Activated CD4-positive, CD25-positive, alpha-beta regulatory T cell treated with anti-CD3 and anti-CD28 coated beads, Interleukin-2, amount 50 U/mL, for 24 hours (primary cell): Measurements from ENCODE around the gene GH2.
"Not testable (repeated sequence)": the region's sequence is repeated elsewhere in the genome, so short reads cannot be mapped to it uniquely, and the experiment has no call there.

ENCODE experiments used
- ATAC-seq, 2 donors: fragments of 150-1000 bp; cut with Tn5 transposase; one replicate each; pipeline ENCODE4 v1.10.0; 2021; ENCODE audit warnings: mild to moderate bottlenecking in 1 of 2, moderate library complexity in 1 of 2

Gene GH2

DNA sequence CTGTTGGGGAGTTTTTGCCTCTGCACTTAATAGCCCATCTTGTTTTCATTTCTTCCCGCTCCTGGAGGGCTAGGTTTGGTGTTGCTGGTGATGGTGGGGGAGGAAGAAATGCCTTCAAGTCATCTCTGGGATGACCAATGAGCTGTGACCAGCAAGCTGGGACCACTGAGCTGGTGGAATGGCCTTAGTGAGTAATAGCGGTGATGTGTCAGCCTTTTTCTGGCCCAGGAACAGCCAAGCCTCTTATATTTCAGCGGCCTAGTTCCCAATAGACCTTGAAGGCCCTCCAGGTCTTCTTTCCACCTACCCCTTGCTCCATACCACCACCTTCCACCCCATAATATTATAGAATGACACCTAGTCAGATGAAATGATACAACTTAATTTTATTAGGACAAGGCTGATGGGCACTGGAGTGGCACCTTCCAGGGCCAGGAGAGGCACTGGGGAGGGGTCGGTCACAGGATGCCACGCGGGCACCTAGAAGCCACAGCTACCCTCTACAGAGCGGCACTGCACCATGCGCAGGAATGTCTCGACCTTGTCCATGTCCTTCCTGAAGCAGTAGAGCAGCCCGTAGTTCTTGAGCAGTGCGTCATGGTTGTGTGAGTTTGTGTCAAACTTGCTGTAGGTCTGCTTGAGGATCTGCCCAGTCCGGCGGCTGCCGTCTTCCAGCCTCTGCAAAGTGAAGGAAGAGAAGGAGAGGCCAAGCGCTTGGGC is 9.9 kb downstream of the GH2 start:
- not testable (repeated sequence) for ATAC-seq

DNA sequence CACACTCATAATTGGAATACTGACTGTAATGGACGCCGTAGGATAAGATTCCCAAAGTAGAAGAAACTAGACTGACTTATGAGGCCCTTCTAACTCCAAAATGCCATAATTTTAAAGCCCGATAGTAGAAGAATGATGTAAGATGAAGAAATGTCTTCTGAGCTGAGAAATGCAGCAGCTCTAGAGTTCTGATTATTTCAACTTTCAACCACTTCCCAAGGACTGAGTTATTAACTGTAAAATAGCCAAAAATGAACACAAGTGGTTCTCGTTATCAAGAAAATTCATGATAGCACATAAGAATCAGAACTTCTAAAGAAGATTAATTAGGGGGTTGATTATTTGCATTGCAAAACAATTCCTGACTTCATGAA is 11.5 kb downstream of the GH2 start:
- ATAC-seq: not testable (repeated sequence)

DNA sequence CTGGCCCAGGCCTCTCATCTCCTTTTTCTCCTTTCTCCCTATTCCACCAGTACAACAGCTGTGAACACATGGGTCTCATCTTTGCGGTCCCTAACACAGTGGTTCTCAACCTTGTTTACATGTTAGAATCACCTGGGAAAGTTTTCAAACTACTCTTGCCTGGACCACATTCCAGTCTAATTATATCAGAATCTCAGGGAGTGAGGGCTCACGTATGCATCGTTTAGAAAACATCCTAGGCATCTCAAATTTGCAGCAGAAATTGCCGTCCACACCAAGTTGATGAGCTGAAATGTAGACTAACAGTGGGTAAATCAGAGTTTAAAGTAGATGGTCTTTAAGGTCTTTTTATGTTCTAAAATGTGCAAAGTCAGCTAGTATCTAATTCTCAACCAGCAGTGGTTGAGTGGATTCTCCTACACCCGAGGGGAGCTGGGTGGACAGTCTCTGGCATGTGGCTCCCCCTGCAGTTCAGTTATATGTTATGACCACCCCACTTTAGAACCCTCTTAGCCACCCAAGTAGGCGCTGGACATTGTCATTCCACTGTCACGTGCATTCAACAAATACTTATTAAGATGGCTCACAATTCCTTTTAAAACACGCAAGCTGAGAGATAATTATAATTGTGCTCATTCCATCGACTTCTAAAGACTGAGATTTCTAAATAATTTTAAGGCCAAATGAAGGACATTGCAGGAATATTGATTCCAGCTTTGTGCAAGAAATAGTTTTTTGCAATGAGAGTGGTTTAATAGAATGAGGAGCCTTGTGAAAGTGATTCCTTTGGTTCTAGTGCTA is 12.1 kb downstream of the GH2 start:
- not testable (repeated sequence) for ATAC-seq

DNA sequence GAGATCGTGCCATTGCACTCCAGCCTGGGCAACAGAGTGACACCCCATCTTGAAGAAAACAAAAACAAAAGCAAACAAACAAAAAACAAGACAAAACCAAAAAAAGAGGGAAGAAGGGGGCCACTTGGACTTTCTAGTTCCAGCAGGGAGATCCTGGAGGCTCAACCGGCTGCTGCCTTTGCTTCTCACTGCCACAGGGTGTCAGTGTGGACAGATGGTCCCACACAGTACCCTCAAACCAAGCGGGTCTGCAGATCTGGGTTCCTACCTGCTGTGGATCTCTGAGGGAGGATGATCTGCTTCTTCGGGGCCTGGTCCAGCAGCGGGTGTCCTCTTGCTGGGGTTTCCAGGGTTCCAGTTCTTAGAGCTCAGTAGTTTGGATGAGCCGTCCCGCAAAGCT is 15.1 kb downstream of the GH2 start:
- not testable (repeated sequence) for ATAC-seq

DNA sequence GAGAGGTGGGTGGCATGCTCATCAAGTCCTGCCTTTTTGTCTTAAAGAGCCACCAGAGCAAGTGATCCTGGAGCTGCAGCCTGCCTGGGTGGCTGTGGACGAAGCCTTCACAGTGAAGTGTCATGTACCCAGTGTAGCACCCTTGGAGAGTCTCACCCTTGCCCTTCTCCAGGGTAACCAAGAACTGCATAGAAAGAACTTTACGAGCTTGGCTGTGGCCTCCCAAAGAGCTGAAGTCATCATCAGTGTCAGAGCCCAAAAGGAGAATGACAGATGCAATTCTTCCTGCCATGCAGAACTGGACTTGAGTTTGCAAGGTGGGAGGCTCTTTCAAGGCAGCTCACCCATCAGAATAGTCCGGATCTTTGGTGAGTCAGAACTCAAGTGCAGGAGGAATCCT is 22.5 kb downstream of the GH2 start:
- ATAC-seq: no peak

DNA sequence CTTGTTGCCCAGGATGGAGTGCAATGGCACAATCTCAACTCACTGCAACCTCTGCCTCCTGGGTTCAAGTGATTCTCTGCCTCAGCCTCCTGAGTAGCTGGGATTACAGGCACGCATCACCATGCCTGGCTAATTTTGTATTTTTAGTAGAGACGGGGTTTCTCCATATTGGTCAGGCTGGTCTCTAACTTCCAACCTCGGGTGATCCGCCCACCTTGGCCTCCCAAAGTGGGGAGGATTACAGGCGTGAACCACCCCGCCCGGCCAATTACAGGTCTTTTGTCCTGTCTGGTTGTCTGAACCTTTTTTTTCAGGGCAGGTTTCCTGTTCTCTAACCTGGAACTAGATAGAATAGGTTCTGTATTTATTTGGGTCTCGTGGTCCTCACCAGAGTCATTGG is 25.3 kb downstream of the GH2 start:
- ATAC-seq: not testable (repeated sequence)

DNA sequence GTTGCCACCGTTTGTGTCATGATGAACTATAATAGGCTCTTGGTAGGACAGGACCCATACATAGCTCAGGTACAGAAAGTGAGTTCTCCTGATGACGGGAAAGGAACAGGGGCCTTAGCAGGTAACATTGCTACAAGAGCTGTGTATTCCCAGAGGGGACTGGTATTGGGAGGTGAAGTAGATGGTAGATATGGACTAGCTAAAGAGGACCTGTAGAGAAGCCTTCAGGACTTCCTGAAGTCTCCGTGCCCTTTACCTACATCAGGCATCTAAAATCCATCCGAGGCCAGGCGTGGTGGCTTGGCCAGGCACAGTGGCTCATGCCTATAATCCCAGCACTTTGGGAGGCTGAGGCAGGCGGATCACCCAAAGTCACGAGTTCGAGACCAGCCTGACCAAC is 26.6 kb downstream of the GH2 start:
- ATAC-seq: no peak

DNA sequence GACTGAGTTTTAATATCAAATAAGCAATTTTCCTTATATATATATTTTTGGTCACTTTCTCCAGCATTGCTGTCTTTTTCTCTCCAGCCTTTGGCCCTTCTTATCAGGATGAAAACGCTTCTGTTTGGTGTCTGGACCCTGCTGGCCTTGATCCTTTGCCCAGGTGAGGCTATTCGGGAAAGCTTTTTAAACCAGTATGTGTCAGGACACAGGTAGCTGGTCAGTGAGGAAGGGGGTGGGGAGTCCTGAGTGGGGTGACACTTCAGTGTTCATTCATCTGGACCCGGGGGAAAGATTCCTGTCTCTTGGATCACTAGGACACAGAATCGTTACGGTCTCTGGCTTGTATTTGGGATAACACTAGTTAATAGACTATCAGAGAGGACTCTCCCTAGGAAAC is 27.0 kb downstream of the GH2 start:
- no peak for ATAC-seq

DNA sequence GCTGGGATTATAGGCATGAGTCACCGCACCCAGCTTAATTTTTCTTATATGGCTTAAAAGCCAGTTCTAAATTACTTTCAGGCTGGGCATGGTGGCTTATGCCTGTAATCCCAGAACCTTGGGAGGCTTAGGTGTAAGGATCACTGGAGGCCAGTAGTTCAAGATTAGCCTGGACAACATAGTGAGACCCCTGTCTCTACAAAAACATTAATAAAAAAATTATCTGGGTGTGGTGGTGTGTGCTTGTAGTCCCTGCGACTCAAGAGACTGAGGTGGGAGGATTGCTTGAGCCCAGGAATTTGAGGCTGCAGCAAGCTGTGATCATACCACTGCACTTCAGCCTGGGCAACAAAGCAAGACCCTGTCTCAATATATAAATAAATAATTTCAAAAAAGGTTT is 28.5 kb downstream of the GH2 start:
- ATAC-seq: no peak

DNA sequence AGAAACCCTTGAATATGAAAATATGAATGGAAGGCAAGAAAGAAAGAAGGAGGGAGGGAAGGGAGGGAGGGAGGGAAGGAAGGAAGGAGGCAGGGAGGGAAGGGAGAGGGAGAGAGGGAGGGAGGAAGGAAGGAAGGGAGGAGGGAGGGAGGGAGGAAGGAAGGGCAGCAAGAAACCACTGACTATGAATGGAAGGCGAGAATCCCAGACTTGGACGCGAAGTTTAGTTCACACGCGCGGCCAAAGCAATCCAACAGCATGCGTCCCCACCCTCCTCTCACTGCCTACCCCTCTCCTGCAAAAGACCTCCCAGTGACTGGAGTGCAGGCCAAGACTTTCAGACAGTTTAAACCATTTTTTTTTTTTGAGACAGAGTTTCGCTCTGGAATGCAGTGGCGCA is 31.3 kb downstream of the GH2 start:
- no peak for ATAC-seq

DNA sequence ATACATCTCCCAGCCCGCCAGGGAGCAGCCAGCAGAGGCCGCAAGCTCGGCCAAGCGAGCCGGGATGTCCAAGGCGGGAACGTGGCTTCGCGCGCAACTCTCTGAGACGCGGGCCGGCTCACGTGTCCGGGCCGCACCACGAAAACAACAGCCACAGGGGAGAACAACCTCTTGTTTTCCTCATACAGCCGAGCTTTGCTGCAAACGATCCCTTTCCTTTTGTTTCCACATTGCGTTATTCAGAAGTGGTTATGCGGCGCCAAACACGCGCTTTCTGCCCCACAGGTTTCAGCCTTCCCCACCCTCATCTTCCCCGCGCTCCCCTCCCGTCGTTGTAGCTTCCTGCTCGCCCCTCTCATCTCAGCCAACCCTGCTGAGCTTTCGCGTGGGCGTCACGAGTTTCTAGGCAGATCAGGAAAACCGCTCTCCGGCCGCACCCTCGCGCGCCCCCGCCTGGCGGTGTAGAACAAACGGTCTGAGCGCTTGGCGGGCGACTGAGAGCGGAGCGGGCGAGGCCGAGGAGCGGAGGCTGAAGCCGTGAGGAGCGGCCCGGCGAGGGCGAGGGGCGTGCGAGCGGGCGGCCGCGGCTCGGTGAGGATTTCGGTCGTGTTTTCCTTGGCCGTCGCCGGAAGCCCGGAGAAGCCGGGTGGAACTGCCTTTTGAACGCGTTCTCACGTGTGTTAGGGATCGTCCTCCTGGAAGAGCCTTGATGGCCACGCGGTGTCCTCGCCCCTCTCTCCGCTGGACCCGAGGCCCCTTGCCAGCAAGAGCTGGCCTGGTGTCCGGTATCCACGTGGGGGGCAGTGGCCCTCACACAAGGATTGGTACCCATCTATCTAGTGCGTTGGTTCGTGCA is 32.7 kb downstream of the GH2 start:
- peak; percentile 95 for ATAC-seq

DNA sequence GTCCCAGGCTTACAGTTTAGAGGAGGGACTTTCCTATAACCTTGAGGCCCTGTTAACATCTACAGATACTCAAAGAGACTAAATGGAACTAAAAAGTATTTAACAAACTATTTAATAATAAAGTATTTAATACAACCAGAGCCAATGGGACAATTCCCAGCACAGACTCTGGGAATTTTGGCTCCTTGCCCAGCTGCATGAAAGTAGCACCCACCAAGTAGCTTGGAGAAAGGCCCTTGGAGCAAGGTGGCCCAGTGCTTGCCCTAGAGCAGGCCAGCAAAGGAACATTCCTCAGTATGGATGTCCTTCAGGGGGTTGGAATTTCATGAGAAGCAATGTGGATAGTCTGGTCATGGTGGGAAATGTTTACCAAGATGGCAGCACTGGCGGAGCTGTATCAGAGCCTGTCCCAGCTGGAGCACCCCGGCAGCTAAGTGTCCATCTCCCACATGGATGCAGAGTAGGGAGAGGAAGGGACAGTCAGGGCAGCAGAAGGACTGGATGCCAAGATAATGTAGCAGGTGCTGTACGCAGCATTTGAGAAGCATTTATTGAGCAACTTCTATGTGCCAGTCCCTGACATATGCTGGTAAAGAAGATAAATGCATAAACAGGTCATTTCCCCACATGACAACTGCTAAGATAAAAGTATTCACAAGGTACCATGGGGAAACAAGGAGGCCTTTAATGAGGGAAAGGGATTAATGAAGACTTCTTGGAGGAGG is 34.1 kb downstream of the GH2 start:
- no peak for ATAC-seq

DNA sequence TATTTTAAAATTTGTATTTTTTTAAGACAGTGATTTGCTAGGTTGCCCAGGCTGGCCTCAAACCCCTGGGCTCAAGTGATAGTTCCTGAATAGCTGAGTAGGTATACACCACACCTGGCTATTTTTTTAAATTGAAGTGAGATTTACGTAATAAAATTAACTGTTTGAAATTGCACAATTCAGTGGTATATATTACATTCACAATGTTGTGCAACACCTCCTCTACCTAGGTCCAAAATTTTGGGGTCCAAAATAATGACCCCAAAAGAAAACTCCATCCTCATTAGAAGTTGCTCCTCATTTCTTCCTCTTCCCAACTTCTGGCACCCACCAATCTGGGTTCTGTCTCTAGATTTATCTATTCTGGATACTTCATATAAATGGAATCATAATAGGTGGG is 36.2 kb downstream of the GH2 start:
- no peak for ATAC-seq

DNA sequence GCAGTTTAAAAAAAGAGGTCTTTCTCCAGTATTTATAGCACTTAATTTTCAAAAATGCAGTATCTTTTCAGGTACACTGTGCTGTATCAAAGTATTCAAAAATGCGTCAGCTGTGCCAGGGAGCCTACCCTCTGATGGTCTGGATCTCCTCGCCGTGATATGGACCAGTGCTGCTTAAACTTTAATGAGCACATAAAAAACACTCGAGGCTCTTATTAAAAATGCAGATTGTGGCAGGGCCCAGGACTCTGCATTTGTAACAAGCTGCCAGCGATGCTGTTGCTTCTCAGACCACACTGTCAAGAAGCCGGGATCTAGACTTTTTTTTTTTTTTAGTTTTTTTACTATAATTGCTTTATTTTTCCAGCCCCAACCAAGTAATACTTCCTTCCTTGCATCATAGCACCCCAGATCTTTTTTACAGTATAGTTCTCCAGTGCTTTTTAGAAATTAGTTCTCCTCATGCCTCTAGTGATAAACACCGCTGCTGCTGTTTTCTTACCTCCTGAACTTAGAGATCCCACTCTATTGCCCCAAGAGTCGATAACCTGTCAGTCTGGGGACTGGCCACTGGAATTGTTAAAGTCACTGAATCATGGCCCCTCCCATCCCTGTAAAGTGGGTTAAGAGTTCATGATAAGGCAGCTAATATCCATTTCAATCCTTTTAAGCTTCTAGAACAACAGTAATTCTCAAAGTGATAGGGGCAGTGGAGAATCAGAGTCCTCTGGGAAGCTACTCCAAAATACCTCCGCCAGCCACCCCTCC is 37.6 kb downstream of the GH2 start:
- ATAC-seq: no peak

DNA sequence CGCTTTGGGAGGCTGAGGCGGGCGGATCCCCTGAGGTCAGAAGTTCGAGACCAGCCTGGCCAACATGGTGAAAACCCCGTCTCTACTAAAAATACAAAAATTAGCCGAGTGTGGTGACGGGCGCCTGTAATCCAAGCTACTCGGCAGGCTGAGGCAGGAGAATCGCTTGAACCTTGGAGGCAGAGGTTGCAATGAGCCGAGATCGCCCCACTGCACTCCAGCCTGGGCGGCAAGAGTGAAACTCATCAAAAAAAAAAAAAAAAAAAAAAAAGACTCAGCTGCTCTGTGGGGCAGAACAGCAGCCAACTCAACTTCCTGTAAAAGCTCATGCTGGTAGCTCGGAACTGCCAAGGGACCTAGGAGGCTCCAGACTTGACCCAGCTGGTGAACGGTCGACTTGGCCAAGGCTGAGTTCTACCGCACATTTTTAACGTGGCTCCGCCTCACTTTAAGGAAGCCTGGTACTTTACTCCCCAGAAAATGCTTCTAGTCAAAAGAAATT is 38.3 kb downstream of the GH2 start:
- ATAC-seq: peak in 1 of 2 donors; percentile 5

DNA sequence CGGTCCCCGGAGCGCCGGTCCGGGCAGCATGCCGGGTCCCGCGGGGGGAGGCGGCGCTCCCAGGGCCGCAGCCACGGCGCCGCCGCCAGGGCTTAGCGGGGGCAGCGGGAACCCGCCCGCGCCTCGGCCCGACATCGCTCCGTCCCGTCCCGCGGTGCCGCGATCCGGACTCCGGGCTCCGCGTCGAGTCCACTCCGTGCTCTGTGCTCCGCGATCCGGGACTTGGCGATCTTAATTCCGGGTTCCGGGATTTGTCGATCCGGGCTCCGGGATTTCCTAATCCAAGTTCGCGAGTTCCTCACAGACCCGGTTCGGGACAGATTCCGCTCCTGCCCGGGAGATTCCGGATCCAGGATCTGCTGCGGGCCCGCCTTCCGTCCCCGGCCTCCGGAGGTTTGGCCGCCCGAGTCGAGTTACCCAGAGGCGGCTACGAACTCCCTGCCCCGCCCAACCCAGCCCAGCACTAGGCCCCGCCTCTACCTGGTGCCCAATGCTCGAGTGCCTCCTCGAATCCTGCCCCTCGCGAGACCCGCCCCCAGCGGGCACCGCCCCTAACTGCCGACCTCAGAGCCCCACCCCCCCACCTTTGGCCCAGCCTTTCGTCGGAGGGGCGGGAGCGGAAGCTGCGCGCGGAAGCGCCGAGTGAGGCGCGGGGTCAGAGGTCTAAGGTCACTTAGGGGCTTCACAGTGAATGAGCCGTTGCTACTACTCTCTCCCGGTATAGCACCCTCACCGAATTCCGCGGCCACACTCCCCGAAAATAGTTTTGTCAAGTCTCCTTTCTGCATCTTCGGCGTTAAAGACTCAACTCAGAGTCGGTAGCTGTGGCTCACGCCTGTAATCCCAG is 39.0 kb downstream of the GH2 start, which contains the start of gene SMARCD2:
SMARCD2 (minus strand) TSS at position 146 of the 847 bp plus-strand sequence; CDS start at position 135, 11 bp downstream.
- ATAC-seq: peak; percentile 90 to 91

DNA sequence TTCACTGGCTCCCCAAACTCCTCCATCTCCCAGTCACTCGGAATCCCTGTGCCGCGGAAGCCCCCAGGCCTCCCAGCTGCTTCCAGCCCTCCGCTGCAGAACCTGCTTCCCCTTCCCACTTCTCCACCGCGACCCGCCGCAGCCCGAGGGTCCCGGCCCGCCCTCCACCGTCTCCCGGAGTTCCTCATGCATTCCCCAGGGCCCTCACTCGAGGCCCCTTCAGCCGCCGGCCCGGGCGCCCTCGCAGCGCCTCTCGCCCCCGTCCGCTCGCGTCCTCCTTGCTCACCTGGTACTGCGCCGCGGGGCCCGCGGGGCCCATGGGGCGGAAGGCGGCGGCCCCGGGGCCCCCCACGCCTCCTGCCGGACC is 39.6 kb downstream of the GH2 start:
- ATAC-seq: peak; percentile 33 to 44

DNA sequence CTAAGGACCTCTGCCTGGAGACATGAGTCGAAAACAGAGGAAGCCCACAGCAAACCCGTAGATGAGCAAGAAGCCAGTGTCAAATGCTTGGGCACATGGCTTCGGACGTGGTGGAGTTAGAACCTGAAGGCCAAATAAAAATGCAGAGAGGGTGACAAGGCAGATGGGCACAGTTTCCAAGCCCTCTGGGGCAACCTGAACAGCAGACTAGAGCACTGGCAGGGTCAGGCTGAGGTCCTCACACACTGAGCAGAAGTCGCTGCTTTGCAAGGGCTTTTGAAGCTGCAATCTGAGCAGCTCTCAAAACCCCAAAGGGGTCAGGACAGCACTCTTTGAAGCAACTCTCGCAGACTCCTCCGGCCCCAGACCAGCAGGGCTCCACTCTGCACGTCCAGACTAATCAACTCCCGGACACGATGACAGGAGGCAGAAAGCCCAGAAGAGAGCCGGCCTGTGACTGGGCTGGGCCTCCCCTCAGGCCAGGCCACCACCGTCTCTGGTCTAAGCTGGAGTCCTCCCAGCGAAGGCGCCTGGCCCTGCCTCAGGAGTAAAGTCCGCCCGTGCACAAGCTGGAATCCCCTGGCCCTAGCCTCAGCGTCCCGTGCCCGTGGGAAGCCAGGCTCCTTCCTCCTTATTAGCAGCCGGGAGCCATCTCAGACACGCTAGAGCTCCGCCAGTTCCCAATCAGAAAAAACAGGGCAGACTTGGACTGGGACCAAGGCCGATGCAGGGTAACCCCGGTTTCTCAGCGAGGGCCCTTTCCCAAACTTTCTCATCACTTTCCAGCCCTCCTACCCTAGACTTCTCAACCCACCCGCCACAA is 40.2 kb downstream of the GH2 start:
- no peak for ATAC-seq

DNA sequence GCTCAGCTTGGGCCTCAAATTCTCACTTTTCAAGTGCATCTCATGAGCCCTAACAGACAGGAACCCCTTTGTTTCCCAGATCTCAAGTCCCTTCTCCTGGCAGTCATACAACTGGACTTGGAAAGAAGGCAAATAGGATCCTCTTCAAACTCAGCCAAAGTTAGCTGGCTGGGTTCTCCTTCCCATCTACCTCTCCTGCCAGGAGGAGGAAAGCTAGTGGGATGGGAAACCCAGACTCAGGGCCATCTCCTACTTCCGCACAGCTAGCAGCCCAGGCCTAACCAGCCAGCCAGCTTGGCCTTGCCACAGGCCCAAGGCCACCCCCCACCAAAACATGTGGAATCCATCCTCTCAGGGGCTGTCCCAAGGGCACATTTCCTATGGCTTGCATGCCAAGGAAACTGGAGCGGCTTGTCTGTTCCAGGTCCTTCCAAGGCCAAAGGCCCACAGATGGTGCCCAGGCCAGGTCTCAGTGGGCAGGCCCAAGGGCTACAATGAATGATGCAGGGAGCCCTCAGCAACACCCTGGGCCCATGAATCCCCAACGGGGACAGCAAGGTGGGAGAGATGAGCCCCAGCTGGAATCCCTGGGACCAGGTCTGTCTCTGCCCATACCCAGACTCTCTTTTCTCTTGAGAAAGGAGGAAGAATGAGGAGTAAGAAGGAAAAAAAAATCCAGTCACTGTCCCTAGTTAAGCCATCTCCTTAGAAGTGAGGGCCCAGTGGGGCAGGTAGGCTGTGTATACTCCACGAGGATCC is 41.0 kb downstream of the GH2 start:
- ATAC-seq: no peak
